HG03565 (cell line): ENCODE data around the gene PICALM.
A peak's percentile ranks its signal among the peaks of the same experiment; 100 is the strongest.
"Not testable (repeated sequence)": the region's sequence is repeated elsewhere in the genome, so short reads cannot be mapped to it uniquely, and the experiment has no call there.

Experiments used
- ATAC-seq: cut with Tn5 transposase; IDR thresholded peaks from one replicate; pipeline ENCODE4 v1.9.1; 2021; ENCODE audit warnings: mild to moderate bottlenecking, moderate library complexity; ENCODE audit not compliant: unreplicated experiment

Gene PICALM

DNA sequence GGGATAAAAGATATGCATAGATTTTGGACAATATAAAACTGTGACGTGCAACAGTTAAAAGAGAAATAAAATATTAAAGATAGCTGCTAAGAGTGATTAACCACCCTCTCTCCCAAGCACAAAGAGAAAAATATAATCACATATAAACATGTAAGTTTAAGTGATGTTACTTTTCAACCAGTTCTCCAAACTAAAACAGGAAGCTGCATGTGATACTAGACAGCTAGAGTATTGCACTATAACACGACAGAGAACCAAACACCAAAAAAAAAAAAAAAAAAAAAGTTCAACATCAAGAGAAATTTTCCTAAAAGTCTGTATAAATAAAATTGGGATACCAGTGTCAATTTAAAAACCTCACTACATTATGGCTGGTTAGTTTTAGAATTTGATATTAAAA is 79.1 kb downstream of the PICALM start:
- ATAC-seq: no peak

DNA sequence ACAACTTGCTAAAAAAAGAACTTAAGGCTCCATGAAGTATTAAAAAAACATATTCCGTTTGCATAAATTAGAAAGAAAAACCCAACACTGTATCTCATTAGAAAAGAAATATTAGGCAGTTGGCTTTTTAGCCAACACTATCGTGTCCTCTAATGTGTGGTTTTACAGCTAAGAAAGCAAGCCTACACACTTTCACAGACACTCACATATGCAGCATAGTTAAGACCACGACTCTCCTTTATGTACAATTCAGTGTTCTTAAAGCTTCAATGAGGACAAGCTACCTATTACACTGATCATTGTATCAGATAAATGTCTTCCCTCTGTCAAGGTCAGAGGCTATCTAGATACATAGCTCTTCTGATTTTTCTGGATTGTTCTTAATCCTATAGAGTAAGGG is 80.1 kb downstream of the PICALM start:
- peak; percentile 54 for ATAC-seq

DNA sequence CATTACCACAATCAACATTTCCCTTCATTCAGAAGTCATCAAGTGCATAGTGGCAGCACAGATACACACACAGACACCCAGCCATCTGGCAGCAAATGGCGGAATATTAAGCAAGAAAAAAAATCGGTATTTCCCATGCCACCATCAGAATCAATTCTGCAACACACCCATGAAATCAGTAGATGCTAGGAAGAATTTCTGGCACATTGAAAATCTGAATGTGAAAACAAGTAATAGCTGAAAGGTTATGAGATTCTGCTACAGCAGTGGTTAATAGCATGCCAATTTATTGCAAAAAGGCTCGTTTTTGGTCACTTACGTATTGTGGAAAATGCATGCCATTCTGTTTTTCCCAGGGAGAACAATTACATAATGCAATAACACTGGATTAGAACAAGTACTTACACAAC is 91.1 kb downstream of the PICALM start:
- ATAC-seq: no peak

DNA sequence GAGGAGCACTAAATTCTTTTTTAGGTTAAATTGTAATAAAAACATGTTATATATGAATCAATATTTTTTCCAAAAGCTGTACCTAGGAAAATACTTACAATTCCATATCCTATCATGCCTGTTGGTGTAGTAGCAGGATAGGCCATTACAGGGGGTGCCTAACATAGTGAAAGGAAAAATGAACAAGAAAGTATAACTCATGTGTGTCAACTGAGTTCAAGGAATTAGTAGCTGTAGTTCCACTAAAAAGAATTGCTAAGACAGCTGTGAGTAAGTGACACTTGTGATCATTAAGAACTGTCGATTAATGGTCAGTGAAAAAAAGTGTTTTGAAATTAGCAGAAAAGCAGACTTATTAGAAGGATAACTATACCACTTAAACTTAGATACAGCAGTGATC is 92.4 kb downstream of the PICALM start:
- no peak for ATAC-seq

GRCh38 chr11:85974122-85974521 is 94.8 kb downstream of the PICALM start:
- no peak for ATAC-seq

- no peak for ATAC-seq
Observed at GRCh38 chr11:85970593-85970992, 98.3 kb downstream of the PICALM start.

DNA sequence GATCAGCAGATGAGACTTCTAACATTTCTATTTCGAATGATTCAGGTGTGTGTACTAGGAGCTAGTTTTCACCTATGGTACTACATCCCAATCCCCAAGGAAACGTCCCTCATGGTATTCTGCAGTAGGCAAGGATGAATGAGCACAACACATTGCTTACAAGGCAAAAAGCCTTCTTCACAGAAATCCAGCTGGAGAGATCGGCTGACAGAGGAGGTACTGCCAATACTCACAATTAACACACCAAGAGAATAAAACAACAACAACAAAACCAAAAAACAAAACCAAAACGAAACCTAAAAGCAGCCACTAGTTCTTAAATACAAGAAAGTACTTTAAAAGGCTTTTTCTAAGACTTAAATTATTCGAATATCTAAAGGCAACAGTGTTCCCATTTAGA is 101.4 kb downstream of the PICALM start:
- no peak for ATAC-seq

DNA sequence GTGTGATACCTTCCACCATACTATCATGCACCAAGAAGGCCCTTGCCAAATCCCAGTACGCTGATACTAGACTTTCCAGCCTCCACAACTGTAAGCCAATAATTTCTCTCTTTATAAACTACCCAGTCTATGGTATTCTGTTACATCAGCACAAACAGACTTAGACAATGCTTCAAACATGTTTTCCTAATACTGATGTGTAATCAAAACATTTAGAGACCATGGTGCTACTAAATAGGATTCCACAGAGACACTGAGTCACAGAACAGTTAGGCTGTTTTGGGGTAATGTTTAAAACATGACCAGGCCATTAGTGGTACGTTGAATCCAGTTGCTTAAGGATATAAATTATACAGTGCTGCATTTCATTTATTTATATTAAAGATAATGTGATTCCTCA is 103.7 kb downstream of the PICALM start:
- no peak for ATAC-seq

GRCh38 chr11:85961930-85962363 is 106.9 kb downstream of the PICALM start:
- no peak for ATAC-seq

- ATAC-seq: no peak
Observed at GRCh38 chr11:85961130-85961529, 107.8 kb downstream of the PICALM start.

DNA sequence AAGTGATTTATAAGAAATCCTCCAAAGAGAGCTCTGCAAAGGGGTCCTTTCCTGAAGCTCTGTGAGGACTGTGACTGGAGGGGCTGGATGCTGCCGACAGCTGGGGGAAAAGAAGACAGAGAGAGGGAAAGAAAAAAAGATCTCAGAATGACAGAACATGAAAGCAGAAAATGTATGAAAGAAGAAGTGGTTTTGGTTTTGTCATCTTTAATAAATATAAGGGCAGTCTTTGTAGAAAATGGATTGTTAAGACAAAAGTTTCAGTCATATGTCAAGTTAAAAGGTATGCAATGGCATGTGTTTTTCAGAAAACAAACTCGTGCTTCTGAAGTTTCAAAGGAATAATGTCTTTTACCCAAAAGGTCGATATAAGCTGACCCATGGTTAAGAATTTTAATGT is 108.2 kb downstream of the PICALM start:
- no peak for ATAC-seq

DNA sequence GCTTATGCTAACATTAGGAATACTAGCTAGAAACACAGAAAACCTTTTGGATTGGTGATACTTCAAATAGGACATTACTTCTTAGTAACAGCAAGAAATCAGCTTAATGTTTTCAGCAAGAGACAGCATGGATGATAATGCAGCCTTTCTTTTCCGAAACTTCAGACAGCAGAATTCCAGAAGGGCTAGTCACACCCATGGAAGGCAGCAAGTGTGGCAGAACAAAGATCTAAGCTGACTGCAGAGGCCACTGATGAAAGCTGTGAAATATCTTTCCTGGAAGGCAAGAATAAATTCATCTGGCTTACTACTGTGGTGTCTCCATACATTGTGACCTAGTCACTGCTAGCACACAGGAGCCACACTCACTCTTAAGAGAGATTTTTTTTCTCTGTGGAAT is 113.4 kb downstream of the PICALM start:
- no peak for ATAC-seq

- ATAC-seq: no peak
Observed at GRCh38 chr11:85953491-85954143, 115.3 kb downstream of the PICALM start.

- ATAC-seq: not testable (repeated sequence)
Observed at GRCh38 chr11:85952108-85952485, 116.8 kb downstream of the PICALM start.

DNA sequence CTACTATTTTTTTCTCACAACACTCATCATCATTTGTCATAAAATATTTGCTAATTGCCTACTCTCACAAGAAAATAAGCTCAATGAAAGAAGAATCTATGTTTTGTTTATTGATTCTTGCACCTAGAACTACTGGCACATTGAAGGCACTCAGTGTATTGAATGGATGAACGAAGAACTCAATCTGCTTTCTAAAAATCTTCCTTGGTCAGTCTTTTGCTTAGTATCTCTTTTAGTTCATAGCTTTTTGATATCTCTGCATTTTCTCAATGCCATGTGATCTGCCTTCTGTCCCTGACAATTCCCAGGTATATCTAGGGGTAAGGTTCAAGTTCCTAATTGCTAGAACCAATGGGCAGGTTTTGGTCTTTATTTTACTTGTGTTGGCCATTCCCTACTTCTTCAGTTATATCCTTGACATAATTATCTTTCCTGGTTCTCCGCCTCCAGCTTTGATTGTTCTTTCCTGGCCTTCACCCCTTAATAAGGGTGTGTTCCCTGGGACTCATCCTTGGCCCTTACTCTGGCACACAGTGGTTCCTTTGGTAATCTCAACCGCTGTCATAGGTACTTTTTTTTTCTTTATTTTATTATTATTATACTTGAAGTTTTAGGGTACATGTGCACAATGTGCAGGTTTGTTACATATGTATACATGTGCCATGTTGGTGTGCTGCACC is 117.3 kb downstream of the PICALM start:
- ATAC-seq: no peak

DNA sequence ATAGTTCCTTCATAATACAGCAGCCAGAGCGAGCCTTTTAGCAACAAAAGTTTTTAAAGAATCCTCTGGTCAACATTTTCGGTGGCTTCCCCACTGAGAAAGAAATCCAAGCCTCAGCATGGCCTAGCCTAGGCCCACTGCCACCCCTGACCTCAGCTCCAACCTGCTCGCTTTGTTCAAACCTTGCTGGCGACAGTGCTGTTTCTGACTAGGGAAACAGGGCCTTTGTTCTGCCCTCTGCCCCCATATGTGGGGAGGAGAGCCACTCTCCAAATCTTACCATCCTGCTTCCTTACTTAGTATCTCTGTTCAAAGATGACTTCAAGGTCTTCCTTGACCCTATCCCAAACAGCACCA is 117.9 kb downstream of the PICALM start:
- no peak for ATAC-seq

DNA sequence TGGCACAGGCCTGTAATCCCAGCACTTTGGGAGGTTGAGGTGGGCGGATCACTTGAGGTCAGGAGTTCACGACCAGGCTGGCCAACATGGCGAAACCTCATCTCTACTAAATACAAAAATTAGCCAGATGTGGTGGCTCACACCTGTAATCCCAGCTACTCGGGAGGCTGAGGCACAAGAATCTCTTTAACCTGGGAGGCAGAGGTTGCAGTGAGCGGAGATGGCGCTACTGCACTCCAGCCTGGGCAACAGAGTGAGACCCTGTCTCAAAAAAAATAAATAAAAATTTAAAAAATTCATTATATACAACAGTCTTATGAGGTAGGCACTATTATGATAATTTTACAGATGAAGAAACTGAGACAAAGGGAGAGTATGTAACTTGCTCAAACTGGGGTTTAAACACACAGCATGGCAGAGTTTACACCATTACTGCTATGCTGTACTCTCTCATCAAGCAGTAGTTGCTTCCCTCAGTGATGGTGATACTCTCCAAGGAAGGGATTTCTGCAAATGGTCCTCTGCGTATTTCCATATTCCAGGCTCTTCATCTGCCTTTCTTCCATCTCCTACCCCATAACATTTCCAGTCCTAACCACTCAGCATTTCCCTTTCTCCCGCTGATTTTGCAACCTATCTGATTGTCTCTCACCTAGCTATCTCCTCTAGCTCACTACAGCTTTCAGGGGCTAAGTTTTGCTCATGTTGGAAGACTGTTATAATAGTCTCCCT is 118.4 kb downstream of the PICALM start:
- ATAC-seq: no peak

DNA sequence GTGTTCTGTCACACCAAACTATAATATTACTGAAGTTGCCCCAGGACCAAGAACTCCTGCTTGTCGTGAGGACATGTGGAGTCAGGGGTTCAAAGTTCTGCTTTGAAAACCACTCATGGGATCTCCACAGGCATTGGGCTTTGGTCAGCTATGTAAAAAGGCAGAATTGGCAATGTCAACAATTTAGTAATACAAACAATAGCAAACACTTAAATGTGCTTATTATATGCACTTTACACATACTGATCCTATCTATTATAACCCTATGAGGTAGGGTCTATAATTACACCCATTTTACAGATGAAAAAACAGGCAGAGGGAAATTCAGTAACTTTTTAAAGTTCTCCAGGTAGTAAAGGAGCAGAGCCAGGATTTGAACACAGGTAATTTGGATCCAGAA is 119.1 kb downstream of the PICALM start:
- no peak for ATAC-seq

- ATAC-seq: peak; percentile 32
Observed at GRCh38 chr11:85948884-85949283, 120.0 kb downstream of the PICALM start.

DNA sequence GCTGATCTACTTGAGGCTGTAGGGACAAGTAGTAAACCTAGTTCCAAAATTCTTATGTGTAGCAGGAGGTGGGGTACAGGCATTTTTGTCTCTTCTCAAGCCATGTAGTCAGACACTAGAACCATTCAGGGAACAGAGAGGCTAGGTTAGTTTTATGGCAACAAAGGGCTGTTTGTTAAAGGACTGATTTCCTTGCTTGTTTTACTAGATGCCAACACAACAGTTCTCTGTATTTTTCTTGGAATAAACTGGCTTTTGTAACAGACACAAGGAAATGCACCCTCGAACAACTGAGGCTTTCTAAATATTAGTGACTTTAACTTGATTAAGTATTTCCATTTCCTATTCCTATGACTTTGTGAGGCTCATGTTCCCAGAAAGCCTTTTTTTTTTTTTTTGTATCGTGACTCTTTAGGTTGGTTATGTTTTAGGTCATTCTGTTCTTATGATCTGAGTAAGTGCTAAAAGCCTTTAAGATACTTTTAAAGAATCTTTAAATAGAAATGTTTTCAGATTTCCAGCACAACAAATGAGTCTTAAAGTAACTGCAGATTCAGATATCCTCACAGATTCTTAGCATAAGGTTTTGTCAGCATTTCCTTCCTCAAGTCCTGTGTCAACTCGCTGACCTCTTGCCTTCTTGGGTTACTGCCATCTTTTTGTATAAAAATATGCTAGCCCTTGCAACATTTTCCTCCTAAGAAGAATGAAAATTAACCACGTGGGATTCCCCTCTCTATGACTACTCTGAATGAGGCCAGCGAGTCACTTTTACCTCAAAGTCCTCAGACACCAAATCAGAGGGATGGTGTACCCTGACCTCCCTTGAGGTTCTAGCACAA is 121.2 kb downstream of the PICALM start:
- peak; percentile 37 for ATAC-seq

DNA sequence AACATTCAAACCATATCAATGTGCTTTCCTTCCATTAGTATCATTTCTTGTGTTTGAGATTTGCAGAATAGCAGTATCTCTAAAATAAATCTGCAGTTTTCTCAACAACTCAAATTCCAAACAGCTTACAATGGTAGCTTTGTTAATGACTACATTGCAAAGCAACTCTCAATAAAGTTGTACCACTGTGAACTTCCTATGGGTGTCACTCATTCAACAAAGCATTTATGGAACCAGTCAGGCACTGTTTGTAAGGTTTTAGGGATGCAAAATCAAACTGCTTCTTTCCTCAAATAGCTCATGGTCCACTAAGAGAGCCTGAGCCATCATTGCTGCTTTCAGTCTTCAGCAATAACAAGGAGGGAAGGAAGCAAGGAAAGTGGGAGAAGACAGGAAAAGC is 122.7 kb downstream of the PICALM start:
- ATAC-seq: no peak
